Measurements from ENCODE around the gene TMEM187.

Gene TMEM187

DNA sequence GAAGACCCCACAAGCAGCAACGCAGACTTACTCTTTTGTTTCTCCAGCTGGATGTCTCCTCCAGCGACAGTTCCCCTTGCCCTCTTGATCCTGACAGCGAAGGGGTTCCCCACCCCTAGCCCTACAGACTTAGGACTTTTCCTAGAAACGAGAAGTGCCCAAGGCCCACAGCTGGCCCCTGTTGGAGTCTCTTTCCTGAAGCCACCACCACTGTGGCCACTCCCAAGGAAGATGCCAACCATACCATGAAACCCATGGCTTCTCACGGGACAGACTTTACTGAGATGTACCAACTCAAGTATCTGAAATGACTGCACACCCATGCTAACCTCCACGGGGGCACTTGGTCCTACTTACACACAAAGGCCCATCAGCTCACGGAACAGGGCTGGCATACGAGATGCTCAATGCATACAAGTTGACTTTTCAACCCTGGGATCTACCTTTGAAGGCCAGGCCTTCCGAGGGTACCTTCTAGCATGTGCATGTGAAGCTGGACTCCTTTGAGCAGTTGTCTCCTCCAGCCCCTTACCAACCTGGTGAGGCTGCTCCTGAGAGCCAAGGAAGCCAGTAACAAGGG lies 48.1 kb downstream of the TMEM187 start:
- peak; percentile 18 for DNase-seq (ENCODE audit: low read depth)

DNA sequence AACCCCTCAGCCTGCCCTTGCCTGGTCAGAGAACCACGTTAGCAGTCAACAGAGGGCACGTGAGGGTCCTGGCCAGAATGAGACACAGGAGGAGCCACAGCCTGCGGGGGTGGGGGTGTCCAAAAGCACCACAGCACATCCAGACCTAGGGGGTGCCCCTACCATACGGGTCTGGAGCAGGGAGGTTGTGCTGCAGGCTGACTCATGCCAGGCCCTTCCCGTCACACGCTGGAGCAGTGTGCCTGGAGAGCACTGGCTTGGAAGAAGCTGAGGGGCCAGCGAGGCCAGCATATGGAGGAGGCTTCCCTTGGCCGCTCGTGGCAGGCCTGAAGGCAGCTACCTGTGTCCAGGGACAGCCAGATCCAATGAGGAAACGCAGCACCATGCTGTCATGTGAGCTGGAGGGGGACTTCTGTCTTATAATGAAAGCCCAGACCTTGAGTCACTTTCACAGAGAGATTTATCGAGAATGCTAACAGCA lies 48.6 kb downstream of the TMEM187 start:
- DNase-seq (ENCODE audit: low read depth) = peak; percentile 77

DNA sequence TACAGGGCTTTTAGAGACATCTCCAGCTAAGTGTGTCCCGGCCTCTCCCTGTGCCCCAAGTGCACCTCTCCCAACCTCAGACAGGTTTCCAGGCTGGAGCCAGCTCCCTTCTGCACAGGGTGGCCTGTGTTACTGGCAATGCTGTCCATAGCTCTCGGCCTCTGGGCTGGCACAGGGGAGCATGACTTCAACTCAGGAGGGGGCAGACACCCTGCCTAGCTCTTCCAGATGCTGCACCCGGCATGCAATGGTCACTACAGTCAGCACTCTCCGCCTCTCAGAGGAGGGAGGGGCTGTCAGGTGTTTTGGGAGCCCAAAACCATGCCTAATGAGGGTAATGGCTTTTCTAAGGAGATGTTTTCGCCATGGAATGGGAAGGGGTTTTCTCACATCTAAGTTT lies 49.6 kb downstream of the TMEM187 start:
- no peak for DNase-seq (ENCODE audit: low read depth)

DNA sequence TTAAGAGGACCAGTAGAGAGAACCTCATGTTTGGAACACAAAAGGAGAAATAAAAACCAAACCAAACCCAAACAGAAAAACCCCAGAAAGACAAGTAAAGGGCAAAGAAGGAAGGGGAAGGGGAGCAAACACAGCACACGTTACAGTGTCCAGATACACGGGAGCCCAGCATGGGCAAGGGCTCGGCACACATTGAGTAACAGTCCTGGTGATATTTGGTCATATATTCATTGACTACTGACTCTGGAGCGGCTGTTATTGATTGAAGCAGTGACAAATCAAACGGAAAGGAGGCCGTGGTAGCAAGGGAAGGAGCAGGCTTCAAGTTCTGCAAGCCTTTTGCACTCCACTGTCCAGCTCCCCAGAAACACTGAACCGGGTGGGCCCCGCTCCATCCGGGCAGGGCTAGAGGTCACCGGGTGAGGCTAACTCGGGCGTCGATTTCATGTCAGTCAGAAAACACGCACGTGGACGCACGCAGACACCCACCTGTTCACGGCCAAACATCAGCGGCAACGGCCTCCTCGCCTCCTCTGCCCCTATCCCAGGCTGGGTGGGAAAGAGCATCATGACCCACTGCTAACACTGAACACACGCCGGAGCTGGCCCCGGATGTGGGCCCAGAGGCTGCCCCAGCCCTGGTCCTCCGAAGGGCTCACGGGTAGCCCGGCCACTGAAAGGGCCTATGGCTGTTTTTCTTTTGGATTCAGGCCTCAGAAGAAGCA lies 50.9 kb downstream of the TMEM187 start:
- DNase-seq (ENCODE audit: low read depth) = no peak

DNA sequence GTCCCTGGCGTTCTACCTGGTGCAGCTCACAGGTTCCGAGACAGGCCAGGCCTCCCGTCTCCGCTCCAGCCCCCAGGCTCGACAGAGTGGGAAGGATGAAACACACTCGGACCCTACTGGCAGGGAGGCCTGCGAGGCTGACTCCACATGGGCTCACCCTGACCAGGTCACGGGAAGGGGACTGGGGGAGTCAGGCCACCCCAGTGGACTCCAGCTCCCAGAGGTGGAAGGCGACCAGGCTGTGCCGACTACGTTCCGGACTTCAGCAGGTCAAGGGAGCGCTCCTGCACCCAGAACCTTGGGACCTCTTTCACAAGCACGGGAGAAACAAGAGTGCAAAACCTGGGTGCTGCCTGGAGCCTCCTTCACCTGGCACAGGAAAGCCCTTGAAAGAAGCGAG lies 51.7 kb downstream of the TMEM187 start:
- no peak for DNase-seq (ENCODE audit: low read depth)

DNA sequence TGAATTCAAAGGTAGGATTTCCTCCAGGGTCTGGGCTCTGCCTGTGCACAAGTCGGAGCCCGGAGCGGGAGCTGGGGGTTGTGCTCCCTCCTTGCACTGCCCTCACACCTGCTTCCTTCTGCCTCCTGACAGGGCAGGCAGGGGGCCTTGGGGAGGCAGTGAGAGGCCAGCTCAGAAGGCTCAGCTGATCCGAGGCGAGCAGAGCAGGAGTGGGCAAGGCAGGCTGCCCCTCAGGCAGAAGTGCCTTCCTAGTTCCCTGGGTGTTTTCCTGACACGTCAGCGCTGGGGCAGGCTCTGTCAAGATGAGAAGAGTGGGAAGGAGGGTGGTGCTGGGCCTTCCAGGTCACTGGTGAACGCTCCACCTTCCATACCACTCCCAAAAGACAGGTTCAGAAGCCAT lies 52.7 kb downstream of the TMEM187 start:
- no peak for DNase-seq (ENCODE audit: low read depth)

DNA sequence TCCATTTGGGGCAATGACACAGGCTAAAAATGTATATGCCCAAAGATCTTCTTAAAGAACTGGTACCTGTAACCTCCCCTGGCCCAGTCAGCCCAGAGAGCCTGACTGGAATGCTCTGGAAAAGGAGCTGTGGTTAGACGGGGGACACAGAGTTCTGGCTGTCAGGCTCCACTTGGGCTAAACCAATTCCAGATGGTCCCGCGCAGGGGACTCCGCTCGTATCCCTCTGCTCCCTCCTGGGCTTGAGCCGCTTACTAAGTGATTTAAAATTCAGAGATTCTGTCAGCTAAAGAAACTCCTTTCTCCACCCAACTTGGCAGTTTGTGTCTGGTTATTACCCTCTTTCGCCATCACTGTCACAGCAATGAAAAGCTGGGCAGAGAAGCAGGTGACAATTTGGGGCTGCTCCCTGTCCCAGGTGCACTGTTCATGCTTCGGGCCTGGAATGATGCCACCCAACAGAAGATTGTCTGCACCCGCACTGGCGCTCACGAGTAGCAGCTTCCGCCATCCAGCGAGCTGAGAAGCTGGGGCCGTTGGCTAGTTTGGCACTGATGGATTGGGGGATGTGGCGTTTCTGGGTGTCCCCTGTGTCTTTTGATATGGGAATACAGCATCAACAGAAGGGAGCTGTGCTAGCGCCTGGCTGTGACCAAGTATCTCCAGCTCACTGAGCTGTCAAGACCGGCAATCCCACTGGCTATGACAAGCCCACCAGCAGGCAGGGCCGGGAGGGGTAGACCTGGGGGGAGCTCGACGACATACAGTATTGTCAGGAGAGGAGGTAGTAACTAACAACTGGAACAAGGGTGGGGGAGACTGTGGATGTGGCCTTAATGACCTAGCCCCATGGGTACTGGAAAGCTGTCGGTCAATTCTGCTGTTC lies 53.8 kb downstream of the TMEM187 start:
- no peak for DNase-seq (ENCODE audit: low read depth)

DNA sequence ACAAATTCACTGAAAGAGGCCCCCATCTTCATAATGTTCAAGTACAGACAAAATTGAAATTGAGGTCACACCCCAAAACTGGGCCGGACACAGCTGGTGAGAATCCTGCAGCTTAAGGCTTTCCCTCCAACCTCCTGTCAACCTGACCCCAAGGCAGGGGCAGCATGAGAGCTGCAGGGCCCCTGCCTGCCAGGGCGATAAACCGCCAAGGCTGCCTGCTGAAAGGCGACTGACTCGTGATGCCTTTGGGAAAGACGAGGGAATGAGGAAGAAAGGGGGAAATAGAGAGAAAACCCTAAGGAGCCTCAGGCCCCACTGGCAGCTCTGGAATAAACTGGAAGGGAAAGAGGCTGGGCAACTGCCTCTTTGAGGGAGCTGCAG lies 54.5 kb downstream of the TMEM187 start:
- DNase-seq (ENCODE audit: low read depth) = no peak

DNA sequence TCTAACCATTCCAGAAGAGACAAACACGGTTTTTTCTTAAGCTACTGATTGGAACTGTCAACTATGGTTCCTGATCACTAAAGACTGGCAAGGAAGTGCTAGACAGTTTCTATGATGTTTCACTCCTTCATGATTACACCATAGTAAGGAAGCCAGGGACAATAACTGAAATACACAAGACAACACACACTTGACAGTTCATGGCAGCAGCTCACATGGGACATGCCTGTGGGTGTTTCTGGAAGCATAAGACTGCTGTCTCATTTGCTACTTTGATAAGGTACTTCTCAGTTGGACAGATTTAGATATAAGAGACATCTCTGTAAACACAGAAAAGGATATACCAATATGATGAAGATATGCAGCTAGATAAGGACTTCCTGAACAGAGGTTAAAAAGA lies 55.4 kb downstream of the TMEM187 start:
- no peak for DNase-seq (ENCODE audit: low read depth)

DNA sequence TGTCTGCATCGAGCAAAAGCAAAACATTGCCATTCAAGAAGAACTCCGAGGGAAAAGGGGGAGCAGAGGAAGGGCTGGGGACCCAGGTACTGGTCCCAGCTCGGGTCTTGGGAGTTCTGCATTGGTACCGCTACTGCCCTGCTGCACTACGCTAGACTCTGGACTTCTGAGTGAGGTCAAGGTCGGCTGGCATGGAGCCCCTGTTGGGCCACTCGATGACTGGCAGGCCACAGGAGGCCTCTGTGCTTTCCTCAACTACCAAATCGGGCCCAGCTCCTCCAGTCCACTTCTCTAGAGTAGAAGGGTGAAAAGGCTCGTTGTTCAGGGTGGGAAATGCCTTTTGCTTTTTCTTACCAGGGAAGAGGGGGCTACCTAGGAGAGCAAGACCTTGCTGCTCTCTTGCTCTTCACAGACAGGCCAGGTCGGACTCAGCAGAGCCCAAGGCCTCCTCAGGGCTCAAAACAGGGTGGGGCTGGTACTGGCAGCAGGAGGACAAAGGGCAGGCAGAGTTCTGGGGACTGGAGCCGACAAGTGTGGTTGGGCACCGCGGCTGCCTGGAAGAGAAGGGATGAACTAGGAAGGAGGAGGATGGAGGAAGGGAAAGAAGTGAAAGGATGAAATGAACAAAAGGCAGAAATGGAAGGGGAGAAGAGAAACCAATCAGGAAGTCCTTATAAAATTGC lies 56.1 kb downstream of the TMEM187 start:
- DNase-seq (ENCODE audit: low read depth) = no peak

DNA sequence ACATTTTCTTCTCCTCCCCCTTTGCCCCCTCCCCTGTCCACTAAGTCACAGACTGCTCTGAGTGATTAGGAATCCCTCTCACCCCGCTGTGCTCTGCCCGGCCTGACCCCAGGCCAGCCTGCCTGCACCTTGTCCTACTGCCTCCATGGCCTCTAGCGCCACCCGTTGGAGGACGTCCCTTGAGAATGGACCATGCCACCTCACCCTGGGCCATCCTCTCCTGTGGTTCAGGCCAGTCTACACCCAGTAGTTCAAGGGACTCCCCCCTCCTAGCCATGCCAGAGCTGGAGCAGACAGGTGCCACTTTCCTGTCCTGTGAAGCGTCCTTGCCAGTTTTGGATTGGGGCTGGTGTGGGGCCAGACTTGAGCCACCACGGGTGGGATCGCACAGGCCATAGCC lies 56.9 kb downstream of the TMEM187 start:
- no peak for DNase-seq (ENCODE audit: low read depth)

DNA sequence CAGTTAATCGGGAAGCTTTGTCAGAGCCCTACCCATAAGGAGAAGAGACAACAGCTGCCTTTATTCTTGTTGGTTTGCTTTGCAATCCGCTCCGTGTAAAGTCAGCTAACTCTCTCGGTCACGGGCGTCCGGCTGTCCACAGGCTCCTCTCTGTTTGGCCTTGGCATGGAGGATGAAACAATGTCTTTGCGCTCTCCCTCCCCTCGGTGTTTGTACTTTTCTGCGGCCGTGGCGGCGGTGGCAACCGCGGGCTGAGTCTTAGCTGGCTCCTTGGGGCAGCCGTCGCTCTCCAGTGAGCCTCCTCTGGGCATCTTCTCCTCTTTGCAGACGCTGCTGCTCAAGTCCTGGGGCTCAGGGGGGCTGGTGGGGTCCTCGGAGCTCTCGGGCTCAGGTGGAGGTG lies 57.7 kb downstream of the TMEM187 start:
- DNase-seq (ENCODE audit: low read depth) = no peak

DNA sequence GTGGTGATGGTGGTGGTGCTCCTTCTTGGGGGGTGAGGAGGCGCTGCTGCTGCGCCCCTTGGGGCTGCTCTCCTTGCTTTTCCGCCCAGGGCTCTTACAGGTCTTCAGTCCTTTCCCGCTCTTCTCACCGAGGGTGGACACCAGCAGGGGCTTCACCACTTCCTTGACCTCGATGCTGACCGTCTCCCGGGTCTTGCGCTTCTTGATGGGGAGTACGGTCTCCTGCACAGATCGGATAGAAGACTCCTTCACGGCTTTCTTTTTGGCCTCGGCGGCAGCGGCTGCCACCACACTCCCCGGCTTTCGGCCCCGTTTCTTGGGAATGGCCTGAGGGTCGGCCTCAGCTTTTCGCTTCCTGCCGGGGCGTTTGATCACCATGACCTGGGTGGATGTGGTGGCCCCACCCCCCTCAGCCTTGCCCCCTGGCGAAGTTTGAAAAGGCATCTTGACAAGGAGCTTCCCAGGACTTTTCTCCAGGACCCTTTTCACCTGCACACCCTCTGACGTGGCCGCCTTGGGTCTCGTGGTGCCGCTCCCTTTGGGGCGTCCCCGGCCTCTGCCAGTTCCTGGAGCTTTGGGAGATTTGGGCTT lies 58.3 kb downstream of the TMEM187 start:
- no peak for DNase-seq (ENCODE audit: low read depth)

DNA sequence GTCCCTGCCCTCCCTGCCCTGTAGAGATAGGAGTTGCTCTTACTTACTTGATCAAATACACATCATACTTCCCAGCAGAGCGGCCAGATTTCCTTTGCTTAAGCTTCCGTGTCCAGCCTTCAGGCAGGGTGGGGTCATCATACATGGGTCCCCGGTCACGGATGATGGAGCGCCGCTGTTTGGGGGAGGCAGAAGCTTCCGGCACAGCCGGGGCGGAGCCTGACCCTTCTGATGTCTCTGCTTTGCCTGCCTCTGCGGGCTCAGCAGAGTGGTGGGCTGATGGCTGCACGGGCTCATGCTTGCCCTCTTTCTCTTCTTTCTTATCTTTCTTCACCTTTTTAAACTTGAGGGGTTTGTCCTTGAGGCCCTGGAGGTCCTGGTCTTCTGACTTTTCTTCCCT lies 59.6 kb downstream of the TMEM187 start:
- no peak for DNase-seq (ENCODE audit: low read depth)

DNA sequence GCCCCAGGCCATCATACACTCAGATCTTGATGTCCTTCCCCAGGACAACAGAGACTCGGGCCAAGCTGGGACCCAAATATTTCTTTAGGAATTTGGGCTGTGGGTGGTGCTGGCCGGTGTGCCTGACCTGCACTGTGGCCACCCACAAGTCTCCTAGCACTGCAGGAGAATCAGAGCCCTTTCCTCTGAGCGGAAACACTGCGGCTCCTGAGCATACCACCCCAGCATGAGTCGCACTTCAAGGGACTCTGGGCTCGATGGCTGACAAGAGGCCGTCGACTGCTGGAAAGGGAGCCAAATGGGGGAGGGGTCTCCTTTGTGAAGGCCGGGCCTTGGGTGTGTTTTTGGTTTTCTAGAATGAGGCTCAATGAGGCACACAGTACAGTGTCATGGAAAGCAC lies 60.1 kb downstream of the TMEM187 start:
- DNase-seq (ENCODE audit: low read depth) = no peak

Data from ELR (cell line).